ENCODE measurements around the gene CYLD. TPM values are rescaled to one million over a fixed set of nuclear protein-coding genes. Genes with fewer than 3 reads are reported as not detected.

The CYLD gene
- total RNA-seq, 1 donor from 2014 or later = 30.7 TPM

DNA sequence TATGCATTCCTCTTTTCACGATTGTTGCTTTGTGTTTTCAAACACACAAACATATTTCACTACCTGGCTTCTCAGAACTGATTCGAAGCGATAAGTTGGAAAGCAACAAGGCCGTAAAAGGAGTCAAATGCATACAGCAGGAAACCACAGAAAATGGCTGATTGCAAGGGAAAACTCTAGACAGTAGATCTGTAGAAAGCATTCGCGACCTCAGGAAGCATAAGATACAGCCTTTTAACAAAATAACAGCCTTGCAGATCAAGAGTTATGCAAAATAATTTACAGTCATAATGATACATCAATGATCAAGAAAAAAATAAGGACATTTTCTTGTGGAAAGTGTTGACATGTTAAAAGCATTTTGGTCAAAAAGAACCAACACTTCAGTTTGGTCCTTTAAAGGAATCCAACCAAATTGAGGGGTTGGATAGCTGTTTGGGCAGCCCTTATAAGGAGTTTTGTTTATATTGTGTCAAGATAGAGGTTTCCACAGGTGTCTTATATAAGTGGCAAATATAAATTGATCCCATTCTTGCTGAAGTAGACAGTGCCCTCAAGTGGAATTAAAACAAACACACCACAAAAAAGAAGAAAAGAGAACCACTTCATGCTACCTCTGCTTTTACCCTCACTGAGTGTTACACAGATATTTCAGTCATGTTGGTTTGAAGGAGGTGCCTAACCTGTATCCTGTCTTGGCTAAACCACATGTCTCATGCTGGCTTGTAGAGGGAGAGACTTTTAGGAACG is 5.5 kb downstream of the CYLD start:
- H3K4me1 Mint-ChIP-seq (ENCODE audit: unreplicated experiment) = peaks cover 7% of the 10 kb centered on the region
- H3K27ac Mint-ChIP-seq (ENCODE audit: unreplicated experiment) = no peak overlapping the region

DNA sequence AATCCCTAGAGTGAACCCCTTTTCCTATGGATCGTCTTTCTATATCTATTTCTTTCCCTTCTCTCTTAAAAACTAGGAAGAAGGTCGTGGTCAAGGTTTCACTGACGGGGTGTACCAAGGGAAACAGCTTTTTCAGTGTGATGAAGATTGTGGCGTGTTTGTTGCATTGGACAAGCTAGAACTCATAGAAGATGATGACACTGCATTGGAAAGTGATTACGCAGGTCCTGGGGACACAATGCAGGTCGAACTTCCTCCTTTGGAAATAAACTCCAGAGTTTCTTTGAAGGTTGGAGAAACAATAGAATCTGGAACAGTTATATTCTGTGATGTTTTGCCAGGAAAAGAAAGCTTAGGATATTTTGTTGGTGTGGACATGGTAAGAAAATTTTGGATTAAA is 9.6 kb downstream of the CYLD start:
- H3K9me3 Mint-ChIP-seq (ENCODE audit: unreplicated experiment) = no peaks in the 10 kb centered on the region
- TF ChIP-seq, protein P1, sequence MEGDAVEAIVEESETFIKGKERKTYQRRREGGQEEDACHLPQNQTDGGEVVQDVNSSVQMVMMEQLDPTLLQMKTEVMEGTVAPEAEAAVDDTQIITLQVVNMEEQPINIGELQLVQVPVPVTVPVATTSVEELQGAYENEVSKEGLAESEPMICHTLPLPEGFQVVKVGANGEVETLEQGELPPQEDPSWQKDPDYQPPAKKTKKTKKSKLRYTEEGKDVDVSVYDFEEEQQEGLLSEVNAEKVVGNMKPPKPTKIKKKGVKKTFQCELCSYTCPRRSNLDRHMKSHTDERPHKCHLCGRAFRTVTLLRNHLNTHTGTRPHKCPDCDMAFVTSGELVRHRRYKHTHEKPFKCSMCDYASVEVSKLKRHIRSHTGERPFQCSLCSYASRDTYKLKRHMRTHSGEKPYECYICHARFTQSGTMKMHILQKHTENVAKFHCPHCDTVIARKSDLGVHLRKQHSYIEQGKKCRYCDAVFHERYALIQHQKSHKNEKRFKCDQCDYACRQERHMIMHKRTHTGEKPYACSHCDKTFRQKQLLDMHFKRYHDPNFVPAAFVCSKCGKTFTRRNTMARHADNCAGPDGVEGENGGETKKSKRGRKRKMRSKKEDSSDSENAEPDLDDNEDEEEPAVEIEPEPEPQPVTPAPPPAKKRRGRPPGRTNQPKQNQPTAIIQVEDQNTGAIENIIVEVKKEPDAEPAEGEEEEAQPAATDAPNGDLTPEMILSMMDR (IDR thresholded peaks at IDR 0.05; ENCODE audit: unreplicated experiment) = no peak
- no peak overlapping the region for H3K27ac Mint-ChIP-seq (ENCODE audit: unreplicated experiment)
- H3K4me1 Mint-ChIP-seq (ENCODE audit: unreplicated experiment) = no peaks in the 10 kb centered on the region
- peaks cover 7% of the 10 kb centered on the region for H3K36me3 Mint-ChIP-seq (ENCODE audit: low read depth, unreplicated experiment)
- DNase-seq (ENCODE audit: low spot score) = no peak
- no peak overlapping the region for H3K4me3 Mint-ChIP-seq (ENCODE audit: unreplicated experiment)
- H3K27me3 Mint-ChIP-seq (ENCODE audit: unreplicated experiment) = no peaks in the 10 kb centered on the region

More for the DNA sequence above, 5.5 kb downstream of the CYLD start:
- TF ChIP-seq, protein P1 (IDR thresholded peaks at IDR 0.05; ENCODE audit: unreplicated experiment) = no peak
- DNase-seq (ENCODE audit: low spot score) = no peak
- Mint-ChIP-seq H3K27me3 (ENCODE audit: unreplicated experiment) (peaks cover 2% of the 10 kb centered on the region), H3K4me3 (ENCODE audit: unreplicated experiment) (no peak overlapping the region), H3K9me3 (ENCODE audit: unreplicated experiment) (no peaks in the 10 kb centered on the region), H3K36me3 (ENCODE audit: low read depth, unreplicated experiment) (no peaks in the 10 kb centered on the region)

DNA sequence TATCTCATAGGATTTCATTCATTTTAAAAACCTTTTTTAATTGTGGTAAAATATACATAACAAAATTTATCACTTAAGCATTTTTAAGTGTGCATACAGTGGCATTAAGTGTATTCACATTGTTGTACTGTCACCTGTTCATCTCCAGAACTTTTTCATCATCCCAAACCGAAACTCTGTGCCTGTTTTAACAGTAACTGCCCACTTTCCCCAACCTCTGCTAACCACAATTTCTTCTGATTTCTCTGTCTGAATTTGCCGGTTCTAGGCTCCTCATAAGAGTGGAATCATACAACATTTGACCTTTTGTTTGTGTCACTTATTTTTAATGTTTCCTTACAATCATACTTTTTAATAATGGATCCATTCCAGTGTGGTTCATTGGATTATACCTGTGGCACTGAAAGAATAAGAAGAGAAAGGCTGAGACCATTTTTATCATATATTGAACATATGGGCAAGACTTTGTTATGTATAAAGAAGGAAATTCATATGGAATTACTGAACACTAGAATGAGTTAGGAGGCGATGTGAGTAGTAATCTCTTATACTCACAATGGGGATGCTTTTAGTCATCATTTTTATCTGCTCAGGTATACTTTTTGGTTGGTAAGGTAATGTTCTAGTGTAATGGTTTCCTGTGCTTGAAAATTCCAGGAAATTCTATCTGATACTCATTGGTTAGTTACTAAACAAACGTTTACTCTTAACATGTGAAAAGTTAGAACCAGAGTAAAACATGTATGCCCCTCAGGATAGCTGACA is 10.8 kb downstream of the CYLD start:
- DNase-seq (ENCODE audit: low spot score) = no peak
- Mint-ChIP-seq H3K4me3 (ENCODE audit: unreplicated experiment) (no peak overlapping the region), H3K27me3 (ENCODE audit: unreplicated experiment) (no peaks in the 10 kb centered on the region), H3K36me3 (ENCODE audit: low read depth, unreplicated experiment) (peaks cover 7% of the 10 kb centered on the region), H3K9me3 (ENCODE audit: unreplicated experiment) (no peaks in the 10 kb centered on the region), H3K27ac (ENCODE audit: unreplicated experiment) (no peak overlapping the region), H3K4me1 (ENCODE audit: unreplicated experiment) (no peaks in the 10 kb centered on the region)
- TF ChIP-seq, protein P1 (IDR thresholded peaks at IDR 0.05; ENCODE audit: unreplicated experiment) = no peak

GRCh38 chr16:50756473-50756872 is 14.6 kb downstream of the CYLD start:
- no peak for DNase-seq (ENCODE audit: low spot score)

More at GRCh38 chr16:50756473-50756872, 14.6 kb downstream of the CYLD start:
- Mint-ChIP-seq H3K9me3 (ENCODE audit: unreplicated experiment) (no peaks in the 10 kb centered on the region), H3K4me1 (ENCODE audit: unreplicated experiment) (no peaks in the 10 kb centered on the region), H3K27ac (ENCODE audit: unreplicated experiment) (no peak overlapping the region), H3K36me3 (ENCODE audit: low read depth, unreplicated experiment) (peaks cover 10% of the 10 kb centered on the region), H3K4me3 (ENCODE audit: unreplicated experiment) (no peak overlapping the region), H3K27me3 (ENCODE audit: unreplicated experiment) (no peaks in the 10 kb centered on the region)
- TF ChIP-seq, protein P1 (IDR thresholded peaks at IDR 0.05; ENCODE audit: unreplicated experiment) = no peak
